Measurements from ENCODE around the gene ARPC3. TPM values are rescaled to one million over a fixed set of nuclear protein-coding genes. Genes with fewer than 3 reads are reported as not detected.
A peak's percentile ranks its signal among the peaks of the same experiment; 100 is the strongest.

ARPC3 gene
- 100 to 1,000 TPM in 3 of 4 donors, 10 to 100 TPM in 1; 27.9 to 429 (median 262) TPM for total RNA-seq

DNA sequence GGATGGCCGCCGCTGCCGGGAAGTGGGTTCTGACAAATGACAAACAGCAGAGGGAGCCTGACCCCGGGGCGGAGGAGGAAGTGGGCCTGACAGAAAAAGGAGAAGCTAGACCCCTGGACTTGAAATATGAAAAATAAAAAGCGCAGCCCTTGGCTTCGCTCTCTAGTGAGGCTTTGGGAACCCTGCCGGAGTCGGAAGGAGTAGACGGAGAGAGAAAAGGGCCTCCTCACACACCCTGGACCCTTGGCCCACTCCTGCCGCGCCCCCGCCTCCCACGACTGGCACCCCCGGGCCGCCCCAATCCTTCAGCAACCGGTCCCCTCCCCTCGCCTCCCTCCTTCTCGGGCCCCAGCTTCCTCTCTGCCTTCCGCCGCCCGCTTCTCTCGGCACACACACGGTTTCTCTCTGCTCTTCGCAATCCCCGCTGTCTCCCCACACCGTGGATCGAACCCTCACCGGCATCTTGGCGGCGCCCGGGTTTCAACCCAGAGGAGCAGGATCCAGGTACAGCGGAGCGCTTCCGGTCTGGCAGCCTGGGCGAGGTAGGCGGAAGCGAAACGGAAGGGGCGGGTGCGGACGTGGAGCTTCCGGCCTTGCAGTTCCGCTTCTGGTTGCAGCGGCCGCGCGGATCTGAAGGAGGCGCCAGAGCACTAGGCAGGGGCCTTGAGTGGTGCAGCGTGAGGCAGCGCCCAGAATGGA lies at the start of gene ARPC3:
Gene ARPC3, minus strand, starts transcription at position 539 of the 699 bp plus-strand sequence. Its CDS starts 77 bp downstream, at position 462.
- WGBS, 2 donors (ENCODE audit: low coverage in 1 of 2) = 1 to 3% methylated on average over 8 to 51 of the region's 51 CpGs
- in situ Hi-C loops (cut with MboI; ENCODE audit: low pct_ligation_motif_present in 1 of 4, low pct_unique_long_range_greater_than_20kb in 1 of 4, low sequenced_read_pairs in 3 of 4) = loop anchor here in 2 of 4 donors (10.0 to 25.0 kb wide), 4 partner anchors 55 to 387 kb away; partner anchors contain the start of genes CCDC63 (in 2 of the 2), PPP1CC (in 1 of the 2), RAD9B (in 1 of the 2) and VPS29 (in 1 of the 2)
- H3K27me3 ChIP-seq = no peaks in the 10 kb centered on the region
- peaks cover 4 to 35% (median 19%) of the 10 kb centered on the region in 4 donors for H3K4me1 ChIP-seq
- intact Hi-C loops (cut with DNase I; ENCODE audit: low total_unique reads) = loop anchor here (5.0 kb wide), 1 partner anchor 152 kb away; no protein-coding TSS in a partner anchor
- H3K36me3 ChIP-seq = peaks cover 0 to 12% (median 3%) of the 10 kb centered on the region in 4 donors
- peak within 1 kb of the TSS; percentile 89 to 97 (median 93) for H3K4me3 ChIP-seq
- peak; percentile 78 for TF ChIP-seq POLR2A (IDR thresholded peaks at IDR 0.05)
- TF ChIP-seq EP300 (IDR thresholded peaks at IDR 0.05; ENCODE audit: low read depth) = no peak
- TF ChIP-seq, protein P1, sequence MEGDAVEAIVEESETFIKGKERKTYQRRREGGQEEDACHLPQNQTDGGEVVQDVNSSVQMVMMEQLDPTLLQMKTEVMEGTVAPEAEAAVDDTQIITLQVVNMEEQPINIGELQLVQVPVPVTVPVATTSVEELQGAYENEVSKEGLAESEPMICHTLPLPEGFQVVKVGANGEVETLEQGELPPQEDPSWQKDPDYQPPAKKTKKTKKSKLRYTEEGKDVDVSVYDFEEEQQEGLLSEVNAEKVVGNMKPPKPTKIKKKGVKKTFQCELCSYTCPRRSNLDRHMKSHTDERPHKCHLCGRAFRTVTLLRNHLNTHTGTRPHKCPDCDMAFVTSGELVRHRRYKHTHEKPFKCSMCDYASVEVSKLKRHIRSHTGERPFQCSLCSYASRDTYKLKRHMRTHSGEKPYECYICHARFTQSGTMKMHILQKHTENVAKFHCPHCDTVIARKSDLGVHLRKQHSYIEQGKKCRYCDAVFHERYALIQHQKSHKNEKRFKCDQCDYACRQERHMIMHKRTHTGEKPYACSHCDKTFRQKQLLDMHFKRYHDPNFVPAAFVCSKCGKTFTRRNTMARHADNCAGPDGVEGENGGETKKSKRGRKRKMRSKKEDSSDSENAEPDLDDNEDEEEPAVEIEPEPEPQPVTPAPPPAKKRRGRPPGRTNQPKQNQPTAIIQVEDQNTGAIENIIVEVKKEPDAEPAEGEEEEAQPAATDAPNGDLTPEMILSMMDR (IDR thresholded peaks at IDR 0.05) = peak; percentile 72 to 90 (median 80)
- TF ChIP-seq POLR2AphosphoS5 (IDR thresholded peaks at IDR 0.05) = peak; percentile 67 to 90 (median 88)
- no peaks in the 10 kb centered on the region for H3K9me3 ChIP-seq
- DNase-seq = peak; percentile 97
- peak within 1 kb of the TSS; percentile 93 to 99 (median 97) for H3K27ac ChIP-seq

DNA sequence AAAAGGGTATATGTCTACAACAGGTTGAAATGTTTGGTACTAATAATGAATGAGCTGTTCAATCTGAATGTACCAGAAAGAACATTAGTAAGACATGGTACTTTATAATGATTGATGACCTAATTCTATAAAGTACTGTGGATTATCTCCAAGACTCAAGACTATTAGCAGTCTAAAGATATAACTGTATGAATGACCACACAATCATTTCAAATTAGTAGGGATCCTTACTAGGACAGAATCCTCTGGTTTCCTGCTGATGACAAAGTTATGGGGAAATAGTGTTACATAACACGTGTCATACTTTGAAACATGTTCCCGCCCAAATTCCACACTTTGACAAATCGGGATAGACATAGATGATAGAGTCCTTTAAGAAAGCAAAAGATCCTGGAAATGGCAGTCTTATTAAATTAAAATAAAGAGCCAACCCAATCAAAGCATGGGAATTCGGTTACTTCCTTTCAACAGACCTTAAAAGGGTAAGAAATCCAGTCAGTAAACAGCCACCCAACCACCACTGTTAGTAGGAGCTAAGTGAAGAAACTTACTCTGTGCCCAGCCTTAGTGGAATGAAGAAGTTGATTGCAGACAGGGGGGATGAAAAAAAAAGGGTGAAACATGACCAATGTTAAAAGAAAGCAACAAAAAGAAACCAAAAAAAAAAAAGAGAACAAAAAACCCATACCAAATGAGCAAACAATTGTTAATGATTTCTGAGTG lies 49.0 kb upstream of the ARPC3 start:
- Histone ChIP-seq H3K27ac (peak overlapping the region in 2 of 4 donors; percentile 38 to 90), H3K4me3 (no peak overlapping the region), H3K36me3 (peaks cover 0 to 27% (median 8%) of the 10 kb centered on the region in 4 donors), H3K4me1 (peaks cover 18 to 33% (median 25%) of the 10 kb centered on the region in 4 donors), H3K27me3 (no peaks in the 10 kb centered on the region), H3K9me3 (no peaks in the 10 kb centered on the region)
- no peak for DNase-seq
- TF ChIP-seq EP300 (IDR thresholded peaks at IDR 0.05; ENCODE audit: low read depth) (no peak), POLR2AphosphoS5 (IDR thresholded peaks at IDR 0.05) (no peak), POLR2A (IDR thresholded peaks at IDR 0.05) (no peak)
- TF ChIP-seq, protein P1 (IDR thresholded peaks at IDR 0.05) = no peak
- in situ Hi-C loops (cut with MboI; ENCODE audit: low pct_ligation_motif_present in 1 of 4, low pct_unique_long_range_greater_than_20kb in 1 of 4, low sequenced_read_pairs in 3 of 4) = no loop called here
- intact Hi-C loops (cut with DNase I; ENCODE audit: low total_unique reads) = no loop called here
- 65 to 73% methylated on average over 4 of the region's 4 CpGs for WGBS, 2 donors (ENCODE audit: low coverage in 1 of 2)

DNA sequence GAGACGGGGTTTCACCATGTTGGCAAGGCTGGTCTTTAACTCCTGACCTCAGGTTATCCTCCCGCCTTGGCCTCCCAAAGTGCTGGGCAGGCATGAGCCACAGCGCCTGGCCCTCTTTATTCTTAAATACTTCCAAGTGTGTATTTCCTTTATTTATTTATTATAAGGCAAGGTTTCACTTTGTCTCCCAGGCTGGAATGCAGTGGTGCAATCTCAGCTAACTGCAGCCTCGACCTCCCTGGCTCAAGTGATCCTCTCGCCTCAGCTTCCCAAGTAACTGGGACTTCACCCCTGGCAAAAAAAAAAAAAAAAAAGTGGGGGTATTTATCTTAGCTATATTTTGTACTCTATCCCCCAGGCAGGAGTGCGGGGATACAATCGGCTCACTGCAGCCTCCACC lies 25.3 kb upstream of the ARPC3 start:
- Histone ChIP-seq H3K27ac (no peak overlapping the region), H3K9me3 (no peaks in the 10 kb centered on the region), H3K4me3 (no peak overlapping the region), H3K27me3 (no peaks in the 10 kb centered on the region), H3K4me1 (no peaks in the 10 kb centered on the region), H3K36me3 (no peaks in the 10 kb centered on the region)
- no peak for DNase-seq
- in situ Hi-C loops (cut with MboI; ENCODE audit: low pct_ligation_motif_present in 1 of 4, low pct_unique_long_range_greater_than_20kb in 1 of 4, low sequenced_read_pairs in 3 of 4) = no loop called here
- TF ChIP-seq EP300 (IDR thresholded peaks at IDR 0.05; ENCODE audit: low read depth) (no peak), POLR2AphosphoS5 (IDR thresholded peaks at IDR 0.05) (no peak), POLR2A (IDR thresholded peaks at IDR 0.05) (no peak)
- TF ChIP-seq, protein P1 (IDR thresholded peaks at IDR 0.05) = no peak
- WGBS, 2 donors (ENCODE audit: low coverage in 1 of 2) = 93 to 95% methylated on average over 3 to 7 of the region's 7 CpGs
- intact Hi-C loops (cut with DNase I; ENCODE audit: low total_unique reads) = no loop called here
